HG03097 (cell line): ENCODE measurements around the gene RHPN2.
"Not testable (repeated sequence)": the region's sequence is repeated elsewhere in the genome, so short reads cannot be mapped to it uniquely, and the experiment has no call there.

Experiments
- ATAC-seq: cut with Tn5 transposase; IDR thresholded peaks from one replicate; pipeline ENCODE4 v1.9.1; 2021; ENCODE audit not compliant: unreplicated experiment, low FRiP score

The RHPN2 gene

GRCh38 chr19:32982488-32982887 lies 82.2 kb downstream of the RHPN2 start:
- ATAC-seq = not testable (repeated sequence)

GRCh38 chr19:32979807-32980206 lies 84.9 kb downstream of the RHPN2 start:
- not testable (repeated sequence) for ATAC-seq

GRCh38 chr19:32977813-32978212 lies 86.9 kb downstream of the RHPN2 start:
- not testable (repeated sequence) for ATAC-seq

- no peak for ATAC-seq
Observed at GRCh38 chr19:32977280-32977679, 87.4 kb downstream of the RHPN2 start.

- ATAC-seq = no peak
Observed at GRCh38 chr19:32976223-32976805, 88.4 kb downstream of the RHPN2 start.

- ATAC-seq = peak; percentile 98
Observed at GRCh38 chr19:32971715-32972540, 92.8 kb downstream of the RHPN2 start, which contains the start of the genes CEP89 and FAAP24. Gene CEP89, minus strand, starts transcription at chr19:32971958. Its CDS starts 84 bp downstream, at chr19:32971874. Gene FAAP24, plus strand, starts transcription at chr19:32972242. Its CDS starts 955 bp downstream, at chr19:32973197.

- no peak for ATAC-seq
Observed at GRCh38 chr19:32971012-32971595, 93.6 kb downstream of the RHPN2 start.

- ATAC-seq = no peak
Observed at GRCh38 chr19:32969549-32969948, 95.1 kb downstream of the RHPN2 start.

- ATAC-seq = no peak
Observed at GRCh38 chr19:32966750-32967149, 97.9 kb downstream of the RHPN2 start.

- ATAC-seq = no peak
Observed at GRCh38 chr19:32945260-32945659, 119.4 kb downstream of the RHPN2 start.

GRCh38 chr19:32941273-32941672 lies 123.4 kb downstream of the RHPN2 start:
- not testable (repeated sequence) for ATAC-seq

GRCh38 chr19:32936065-32936464 lies 128.6 kb downstream of the RHPN2 start:
- ATAC-seq = no peak

- ATAC-seq = no peak
Observed at GRCh38 chr19:32935629-32936028, 129.1 kb downstream of the RHPN2 start.

GRCh38 chr19:32933571-32933970 lies 131.1 kb downstream of the RHPN2 start:
- ATAC-seq = no peak

GRCh38 chr19:32930567-32930966 lies 134.1 kb downstream of the RHPN2 start:
- ATAC-seq = no peak

- ATAC-seq = no peak
Observed at GRCh38 chr19:32928806-32929205, 135.9 kb downstream of the RHPN2 start.
